COLO829 (cell line): Measurements from ENCODE around the gene TTC9C.
"Not testable (repeated sequence)": the region's sequence is repeated elsewhere in the genome, so short reads cannot be mapped to it uniquely, and the experiment has no call there.

ENCODE experiments used
- DNase-seq: peaks from one replicate; pipeline ENCODE4 v3.0.0; 2012; ENCODE audit warnings: low spot score

Gene TTC9C

GRCh38 chr11:62709247-62710000 lies 18.9 kb upstream of the TTC9C start:
- peak; percentile 94 for DNase-seq

GRCh38 chr11:62710001-62710345 lies 18.3 kb upstream of the TTC9C start:
- no peak for DNase-seq

GRCh38 chr11:62712276-62712812 lies 15.9 kb upstream of the TTC9C start:
- no peak for DNase-seq

GRCh38 chr11:62712861-62713260 lies 15.4 kb upstream of the TTC9C start:
- no peak for DNase-seq

- no peak for DNase-seq
Measured at GRCh38 chr11:62713343-62713742, 14.9 kb upstream of the TTC9C start.

GRCh38 chr11:62715150-62716130 lies 12.8 kb upstream of the TTC9C start:
- DNase-seq: no peak

- DNase-seq: no peak
Measured at GRCh38 chr11:62716206-62716605, 12.1 kb upstream of the TTC9C start.

- DNase-seq: no peak
Measured at GRCh38 chr11:62716816-62717215, 11.5 kb upstream of the TTC9C start.

- no peak for DNase-seq
Measured at GRCh38 chr11:62719302-62719978, 8.8 kb upstream of the TTC9C start.

- DNase-seq: no peak
Measured at GRCh38 chr11:62721994-62722393, 6.3 kb upstream of the TTC9C start.

- no peak for DNase-seq
Measured at GRCh38 chr11:62724171-62724570, 4.1 kb upstream of the TTC9C start.

GRCh38 chr11:62725646-62726045 lies 2.6 kb upstream of the TTC9C start:
- no peak for DNase-seq

GRCh38 chr11:62726156-62726914 lies 2.0 kb upstream of the TTC9C start:
- DNase-seq: no peak

GRCh38 chr11:62726915-62727164 lies 1.4 kb upstream of the TTC9C start:
- no peak for DNase-seq

- peak; percentile 99 for DNase-seq
Measured at GRCh38 chr11:62727165-62727871, 968 bp upstream of the TTC9C start, which contains the start of gene HNRNPUL2. HNRNPUL2 (minus strand) TSS chr11:62727457; CDS start chr11:62727156, 301 bp downstream.

GRCh38 chr11:62727872-62728170 lies 465 bp upstream of the TTC9C start:
- DNase-seq: peak; percentile 97

- DNase-seq: not testable (repeated sequence)
Measured at GRCh38 chr11:62730076-62730475, 1.8 kb downstream of the TTC9C start.

- no peak for DNase-seq
Measured at GRCh38 chr11:62732830-62733229, 4.5 kb downstream of the TTC9C start.

GRCh38 chr11:62737196-62737595 lies 8.9 kb downstream of the TTC9C start:
- no peak for DNase-seq

- DNase-seq: peak; percentile 94
Measured at GRCh38 chr11:62747475-62748160, 19.3 kb downstream of the TTC9C start.

- not testable (repeated sequence) for DNase-seq
Measured at GRCh38 chr11:62749931-62750330, 21.6 kb downstream of the TTC9C start.
